HepG2 (cell line): ENCODE data around the gene KLF15. TPM values are rescaled to one million over a fixed set of nuclear protein-coding genes. Genes with fewer than 3 reads are reported as not detected.

Source experiments
- BCL6 ChIP-seq: IDR thresholded peaks from 2 replicates; pipeline ENCODE4 v1.6.1; 2016; ENCODE audit warnings: missing genetic modification reagents, missing compliant biosample characterization
- BHLHE40 ChIP-seq: IDR thresholded peaks from 2 replicates; pipeline ENCODE4 v1.6.1; 2011; ENCODE audit warnings: low read length, improper control_type of control experiment
- BRCA1 ChIP-seq: sonication (generic); formaldehyde crosslinking; IDR thresholded peaks from 2 replicates; pipeline ENCODE4 v1.4.0; 2020; ENCODE audit warnings: missing genetic modification reagents
- EEA1 ChIP-seq: sonication (generic); formaldehyde crosslinking; IDR thresholded peaks from 2 replicates; pipeline ENCODE4 v1.5.1; 2020; ENCODE audit warnings: mild to moderate bottlenecking, missing genetic modification reagents, borderline replicate concordance
- FLYWCH1 ChIP-seq: sonication (generic); formaldehyde crosslinking; IDR thresholded peaks from 2 replicates; pipeline ENCODE4 v1.8.1; 2023; ENCODE audit warnings: mild to moderate bottlenecking, missing genetic modification reagents
- GATAD1 ChIP-seq: IDR thresholded peaks from 2 replicates; pipeline ENCODE4 v1.6.1; 2016; ENCODE audit warnings: missing genetic modification reagents, missing compliant biosample characterization
- HDAC1 ChIP-seq: sonication (generic); formaldehyde crosslinking; IDR thresholded peaks from 2 replicates; pipeline ENCODE4 v1.5.1; 2020; ENCODE audit warnings: mild to moderate bottlenecking, missing genetic modification reagents
- HIVEP1 ChIP-seq: sonication (generic); formaldehyde crosslinking; IDR thresholded peaks from 2 replicates; pipeline ENCODE4 v1.4.0; 2020; ENCODE audit warnings: mild to moderate bottlenecking, missing genetic modification reagents
- HNF4G ChIP-seq, 2 experiments: sonication (generic) in 1 of 2; formaldehyde crosslinking in 1 of 2; IDR thresholded peaks; 2 replicates each; pipeline versions ENCODE4 v1.4.0 to v1.6.1; 2011 to 2020; ENCODE audit warnings: borderline replicate concordance in 2 of 2, low read depth in 2 of 2, mild to moderate bottlenecking in 2 of 2, low read length in 1 of 2, missing genetic modification reagents in 1 of 2, moderate library complexity in 1 of 2
- JARID2 ChIP-seq: sonication (generic); formaldehyde crosslinking; IDR thresholded peaks from 2 replicates; pipeline ENCODE4 v1.8.1; 2023; ENCODE audit warnings: missing genetic modification reagents, inconsistent platforms; ENCODE audit not compliant: insufficient replicate concordance
- KDM1A ChIP-seq: IDR thresholded peaks from 2 replicates; pipeline ENCODE4 v1.6.1; 2016; ENCODE audit warnings: missing compliant biosample characterization
- MBD4 ChIP-seq: IDR thresholded peaks from 2 replicates; pipeline ENCODE4 v1.6.1; 2012; ENCODE audit warnings: low read length, inconsistent platforms, borderline replicate concordance
- NFE2L2 ChIP-seq: fragments of 150-350 bp; IDR thresholded peaks from 2 replicates; pipeline ENCODE4 v1.6.1; 2014; ENCODE audit warnings: low read length
- PHF8 ChIP-seq: sonication (generic); formaldehyde crosslinking; IDR thresholded peaks from 2 replicates; pipeline ENCODE4 v1.5.0; 2020; ENCODE audit warnings: missing genetic modification reagents
- RBM22 ChIP-seq: fragments of 200-400 bp; formaldehyde crosslinking; optimal IDR thresholded peaks from 2 replicates; pipeline ENCODE3; 2017; ENCODE audit warnings: mild to moderate bottlenecking, low read length, moderate library complexity
- TCF7L2 ChIP-seq: IDR thresholded peaks from 2 replicates; pipeline ENCODE4 v1.6.1; 2011; ENCODE audit warnings: mild to moderate bottlenecking, low read depth, low read length, moderate library complexity
- TEAD3 ChIP-seq: optimal IDR thresholded peaks from 2 replicates; pipeline ENCODE3; 2016; ENCODE audit warnings: borderline replicate concordance
- ZBTB42 ChIP-seq: sonication (generic); formaldehyde crosslinking; IDR thresholded peaks from 2 replicates; pipeline ENCODE4 v1.5.0; 2020; ENCODE audit warnings: mild to moderate bottlenecking, missing genetic modification reagents
- ZNF331 ChIP-seq: sonication (generic); formaldehyde crosslinking; IDR thresholded peaks from 2 replicates; pipeline ENCODE4 v1.4.0; 2020; ENCODE audit warnings: missing genetic modification reagents
- ZNF33B ChIP-seq: sonication (generic); formaldehyde crosslinking; IDR thresholded peaks from 2 replicates; pipeline ENCODE4 v1.5.1; 2020; ENCODE audit warnings: mild to moderate bottlenecking, missing genetic modification reagents
- ZNF430 ChIP-seq: sonication (generic); formaldehyde crosslinking; IDR thresholded peaks from 2 replicates; pipeline ENCODE4 v1.9.0; 2021; ENCODE audit warnings: mild to moderate bottlenecking, missing genetic modification reagents
- ZNF556 ChIP-seq: sonication (generic); formaldehyde crosslinking; IDR thresholded peaks from 2 replicates; pipeline ENCODE4 v1.4.0; 2020; ENCODE audit warnings: mild to moderate bottlenecking, missing genetic modification reagents, borderline replicate concordance
- ZNF629 ChIP-seq: sonication (generic); formaldehyde crosslinking; conservative IDR thresholded peaks from 2 replicates; pipeline ENCODE4 v1.5.0; 2020; ENCODE audit warnings: missing genetic modification reagents
- polyA plus RNA-seq, 8 experiments: library from polyadenylated mRNA; depleted of rRNA in 3 of 8; stranded (reverse) in 7 of 8; unstranded in 1 of 8; fragments of >200 nt; fragmentation: Illumina TruSeq in 4 of 8; extraction: Trizol in 4 of 8; gene quantifications; 2 replicates each; pipeline versions ENCODE4 v1.2.1 to v1.2.3, GENCODE V29; 2011 to 2016; ENCODE audit warnings: low read depth in 4 of 8, missing spikeins in 1 of 8, mixed read lengths in 1 of 8; ENCODE audit not compliant: insufficient read depth in 1 of 8
- total RNA-seq, 5 experiments: library from RNA; depleted of rRNA; stranded (reverse); fragments of >200 nt; fragmentation: Illumina TruSeq; extraction: Trizol; gene quantifications; 2 replicates each; pipeline ENCODE4 v1.2.3, GENCODE V29; 2016; ENCODE audit warnings: low read depth in 1 of 5
- TF ChIP-seq, protein P1 (sequence below): sonication (generic); formaldehyde crosslinking; IDR thresholded peaks from 2 replicates; pipeline ENCODE4 v1.8.0; 2022; ENCODE audit warnings: mild to moderate bottlenecking, missing genetic modification reagents; ENCODE audit not compliant: insufficient replicate concordance
- TF ChIP-seq, protein P2 (sequence below): sonication (generic); formaldehyde crosslinking; IDR thresholded peaks from 2 replicates; pipeline ENCODE4 v1.9.0; 2022; ENCODE audit warnings: low read depth, missing genetic modification reagents
- TF ChIP-seq, protein P3 (sequence below): sonication (generic); formaldehyde crosslinking; IDR thresholded peaks from 2 replicates; pipeline ENCODE4 v1.4.0; 2020; ENCODE audit warnings: missing genetic modification reagents
- TF ChIP-seq, protein P4 (sequence below): sonication (generic); IDR thresholded peaks from 2 replicates; pipeline ENCODE4 v1.6.1; 2016; ENCODE audit warnings: low read depth, borderline replicate concordance

The KLF15 gene
- total and polyA plus RNA-seq, 2 of the 13 experiments (the other 11 are each of a cell fraction or from before 2014, with no cell fraction given): 7.1 to 7.8 TPM

DNA sequence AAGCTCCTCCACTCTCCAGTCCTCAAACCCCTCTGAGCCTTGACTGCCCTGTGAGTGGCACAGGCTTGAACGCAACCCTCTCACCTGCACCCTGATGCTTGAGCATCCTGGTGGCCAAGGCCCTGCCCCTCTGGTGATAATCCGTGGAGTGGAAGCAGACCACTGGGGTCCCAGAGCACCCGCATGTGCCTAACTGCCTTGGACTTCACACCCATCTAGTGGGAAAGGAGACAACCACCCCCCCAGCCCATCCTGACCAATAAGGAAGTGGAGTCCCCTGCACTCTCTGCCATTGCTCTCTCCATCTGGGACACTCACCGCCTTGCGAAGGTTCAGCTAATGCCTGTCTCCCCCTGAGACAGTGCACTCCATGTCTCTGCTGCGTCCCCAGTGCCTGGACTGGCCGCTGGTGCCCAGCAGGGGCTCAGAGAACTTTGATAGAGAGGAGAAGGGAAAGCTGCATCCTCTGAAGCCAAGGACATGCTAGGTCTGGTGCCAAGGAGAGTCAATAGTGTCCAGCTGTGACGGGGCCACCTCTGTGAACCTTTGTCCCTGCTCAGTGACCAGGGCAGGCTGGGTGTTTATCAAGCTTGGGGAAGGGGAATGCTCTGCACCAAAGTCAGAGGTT is 3.4 kb downstream of the KLF15 start (continued):
- TF ChIP-seq ZNF331 (CRISPR knock-in tag) (0 out of 2 replicates have a peak, but pooled peaks have one; percentile 10), HIVEP1 (CRISPR knock-in tag) (no peak), FLYWCH1 (no peak), ZNF430 (no peak), ZNF629 (no peak), BRCA1 (CRISPR knock-in tag) (no peak), RBM22 (peak; percentile 38), ZNF33B (CRISPR knock-in tag) (no peak), BCL6 (CRISPR knock-in tag) (peak; percentile 15; the same call in 1 of the 2 replicates), BHLHE40 (0 out of 2 replicates have a peak, but pooled peaks have one; percentile 18), EEA1 (CRISPR knock-in tag) (no peak), PHF8 (CRISPR knock-in tag) (peak; percentile 12; the same call in 1 of the 2 replicates), ZNF556 (CRISPR knock-in tag) (0 out of 2 replicates have a peak, but pooled peaks have one; percentile 58), MBD4 (no peak), HDAC1 (CRISPR knock-in tag) (peak; percentile 50; the same call in 1 of the 2 replicates), HNF4G (IDR thresholded peaks at IDR 0.05; ENCODE audit: borderline replicate concordance, low read depth, low read length) (no peak), HNF4G (CRISPR knock-in tag; IDR thresholded peaks at IDR 0.05; ENCODE audit: borderline replicate concordance, low read depth) (0 out of 2 replicates have a peak, but pooled peaks have one; percentile 23), TEAD3 (CRISPR knock-in tag) (peak; percentile 10), JARID2 (CRISPR knock-in tag) (no peak), KDM1A (CRISPR knock-in tag) (no peak), GATAD1 (no peak), ZBTB42 (CRISPR knock-in tag) (0 out of 2 replicates have a peak, but pooled peaks have one; percentile 11), TCF7L2 (no peak), NFE2L2 (no peak)
- TF ChIP-seq, protein P1, sequence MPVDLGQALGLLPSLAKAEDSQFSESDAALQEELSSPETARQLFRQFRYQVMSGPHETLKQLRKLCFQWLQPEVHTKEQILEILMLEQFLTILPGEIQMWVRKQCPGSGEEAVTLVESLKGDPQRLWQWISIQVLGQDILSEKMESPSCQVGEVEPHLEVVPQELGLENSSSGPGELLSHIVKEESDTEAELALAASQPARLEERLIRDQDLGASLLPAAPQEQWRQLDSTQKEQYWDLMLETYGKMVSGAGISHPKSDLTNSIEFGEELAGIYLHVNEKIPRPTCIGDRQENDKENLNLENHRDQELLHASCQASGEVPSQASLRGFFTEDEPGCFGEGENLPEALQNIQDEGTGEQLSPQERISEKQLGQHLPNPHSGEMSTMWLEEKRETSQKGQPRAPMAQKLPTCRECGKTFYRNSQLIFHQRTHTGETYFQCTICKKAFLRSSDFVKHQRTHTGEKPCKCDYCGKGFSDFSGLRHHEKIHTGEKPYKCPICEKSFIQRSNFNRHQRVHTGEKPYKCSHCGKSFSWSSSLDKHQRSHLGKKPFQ (CRISPR knock-in tag): no peak
- TF ChIP-seq, protein P2, sequence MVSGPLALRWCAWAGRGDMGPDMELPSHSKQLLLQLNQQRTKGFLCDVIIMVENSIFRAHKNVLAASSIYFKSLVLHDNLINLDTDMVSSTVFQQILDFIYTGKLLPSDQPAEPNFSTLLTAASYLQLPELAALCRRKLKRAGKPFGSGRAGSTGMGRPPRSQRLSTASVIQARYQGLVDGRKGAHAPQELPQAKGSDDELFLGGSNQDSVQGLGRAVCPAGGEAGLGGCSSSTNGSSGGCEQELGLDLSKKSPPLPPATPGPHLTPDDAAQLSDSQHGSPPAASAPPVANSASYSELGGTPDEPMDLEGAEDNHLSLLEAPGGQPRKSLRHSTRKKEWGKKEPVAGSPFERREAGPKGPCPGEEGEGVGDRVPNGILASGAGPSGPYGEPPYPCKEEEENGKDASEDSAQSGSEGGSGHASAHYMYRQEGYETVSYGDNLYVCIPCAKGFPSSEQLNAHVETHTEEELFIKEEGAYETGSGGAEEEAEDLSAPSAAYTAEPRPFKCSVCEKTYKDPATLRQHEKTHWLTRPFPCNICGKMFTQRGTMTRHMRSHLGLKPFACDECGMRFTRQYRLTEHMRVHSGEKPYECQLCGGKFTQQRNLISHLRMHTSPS (CRISPR knock-in tag): peak; percentile 94
- TF ChIP-seq, protein P3, sequence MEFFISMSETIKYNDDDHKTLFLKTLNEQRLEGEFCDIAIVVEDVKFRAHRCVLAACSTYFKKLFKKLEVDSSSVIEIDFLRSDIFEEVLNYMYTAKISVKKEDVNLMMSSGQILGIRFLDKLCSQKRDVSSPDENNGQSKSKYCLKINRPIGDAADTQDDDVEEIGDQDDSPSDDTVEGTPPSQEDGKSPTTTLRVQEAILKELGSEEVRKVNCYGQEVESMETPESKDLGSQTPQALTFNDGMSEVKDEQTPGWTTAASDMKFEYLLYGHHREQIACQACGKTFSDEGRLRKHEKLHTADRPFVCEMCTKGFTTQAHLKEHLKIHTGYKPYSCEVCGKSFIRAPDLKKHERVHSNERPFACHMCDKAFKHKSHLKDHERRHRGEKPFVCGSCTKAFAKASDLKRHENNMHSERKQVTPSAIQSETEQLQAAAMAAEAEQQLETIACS: no peak
- TF ChIP-seq, protein P4, sequence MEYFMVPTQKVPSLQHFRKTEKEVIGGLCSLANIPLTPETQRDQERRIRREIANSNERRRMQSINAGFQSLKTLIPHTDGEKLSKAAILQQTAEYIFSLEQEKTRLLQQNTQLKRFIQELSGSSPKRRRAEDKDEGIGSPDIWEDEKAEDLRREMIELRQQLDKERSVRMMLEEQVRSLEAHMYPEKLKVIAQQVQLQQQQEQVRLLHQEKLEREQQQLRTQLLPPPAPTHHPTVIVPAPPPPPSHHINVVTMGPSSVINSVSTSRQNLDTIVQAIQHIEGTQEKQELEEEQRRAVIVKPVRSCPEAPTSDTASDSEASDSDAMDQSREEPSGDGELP: peak; percentile 91
